ENCODE data around the gene ARMC2.

Gene ARMC2

GRCh38 chr6:108998485-108998884 lies 150.3 kb downstream of the ARMC2 start:
- DNase-seq: no peak

GRCh38 chr6:108999428-108999827 lies 151.2 kb downstream of the ARMC2 start:
- DNase-seq: no peak

GRCh38 chr6:109000289-109000688 lies 152.1 kb downstream of the ARMC2 start:
- DNase-seq: no peak

- DNase-seq: peak; percentile 11
Observed at GRCh38 chr6:109001291-109001894, 153.2 kb downstream of the ARMC2 start.

- no peak for DNase-seq
Observed at GRCh38 chr6:109002051-109002697, 154.0 kb downstream of the ARMC2 start.

GRCh38 chr6:109002882-109003281 lies 154.7 kb downstream of the ARMC2 start:
- no peak for DNase-seq

- DNase-seq: no peak
Observed at GRCh38 chr6:109006818-109007217, 158.6 kb downstream of the ARMC2 start.

- DNase-seq: no peak
Observed at GRCh38 chr6:109007521-109007920, 159.3 kb downstream of the ARMC2 start.

- no peak for DNase-seq
Observed at GRCh38 chr6:109008054-109008453, 159.8 kb downstream of the ARMC2 start.

GRCh38 chr6:109008537-109009235 lies 160.5 kb downstream of the ARMC2 start:
- DNase-seq: no peak

GRCh38 chr6:109009236-109009961 lies 161.2 kb downstream of the ARMC2 start:
- peak; percentile 39 for DNase-seq

GRCh38 chr6:109009962-109010704 lies 161.9 kb downstream of the ARMC2 start:
- no peak for DNase-seq

GRCh38 chr6:109010705-109011102 lies 162.5 kb downstream of the ARMC2 start:
- DNase-seq: peak; percentile 14

GRCh38 chr6:109013656-109014305 lies 165.6 kb downstream of the ARMC2 start:
- DNase-seq: no peak

- no peak for DNase-seq
Observed at GRCh38 chr6:109014606-109015005, 166.4 kb downstream of the ARMC2 start.

GRCh38 chr6:109015176-109015575 lies 167.0 kb downstream of the ARMC2 start:
- DNase-seq: no peak

- DNase-seq: no peak
Observed at GRCh38 chr6:109019911-109020310, 171.7 kb downstream of the ARMC2 start.

GRCh38 chr6:109021870-109022269 lies 173.6 kb downstream of the ARMC2 start:
- DNase-seq: no peak

- DNase-seq: no peak
Observed at GRCh38 chr6:109023356-109023925, 175.2 kb downstream of the ARMC2 start.

Measured in NCI-H1694 treated with DMSO at 0.1 percent for 48 hours (cell line).